Measurements from ENCODE around the gene RALGPS2. TPM values are rescaled to one million over a fixed set of nuclear protein-coding genes. Genes with fewer than 3 reads are reported as not detected.
"Not testable (repeated sequence)": the region's sequence is repeated elsewhere in the genome, so short reads cannot be mapped to it uniquely, and the experiment has no call there.

RALGPS2 gene
- total RNA-seq, 1 experiment from 2014 or later: 12.7 TPM

DNA sequence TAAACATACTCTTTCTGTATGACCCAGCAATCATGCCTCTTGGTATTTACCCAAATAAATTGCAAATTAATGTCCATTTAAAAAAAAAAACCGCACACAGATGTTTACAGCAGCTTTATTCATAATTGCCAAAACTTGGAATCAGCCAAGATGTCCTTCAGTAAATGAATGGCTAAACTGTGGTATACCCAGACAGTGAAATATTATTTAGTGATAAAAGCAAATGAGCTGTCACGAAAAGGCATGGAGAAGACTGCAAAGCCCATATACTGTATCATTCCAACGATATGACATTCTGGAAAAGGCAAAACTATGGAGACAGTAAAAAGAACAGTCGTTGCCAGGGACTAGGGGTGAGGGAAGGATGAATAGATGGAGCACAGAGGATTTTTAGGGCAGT is 223.6 kb downstream of the RALGPS2 start:
- TF ChIP-seq EZH2 (IDR thresholded peaks at IDR 0.05; ENCODE audit: borderline replicate concordance, low read depth, low read length, poor library complexity, severe bottlenecking) (no peak), CTCF (conservative IDR thresholded peaks at IDR 0.05; ENCODE audit: low read depth, low read length) (no peak)
- Histone ChIP-seq H3K27me3 (replicated peaks; ENCODE audit: insufficient read depth, low read depth, low read length, poor library complexity) (no peaks in the 10 kb centered on the region), H3K36me3 (ENCODE audit: insufficient read depth, low read length, poor library complexity, severe bottlenecking) (no peaks in the 10 kb centered on the region), H3K27ac (ENCODE audit: low read depth, low read length, poor library complexity, severe bottlenecking) (no peak overlapping the region), H3K4me1 (ENCODE audit: insufficient read depth, low read length, poor library complexity, severe bottlenecking) (no peaks in the 10 kb centered on the region), H3K9me3 (ENCODE audit: low read depth, low read length, poor library complexity, severe bottlenecking) (no peaks in the 10 kb centered on the region), H3K4me3 (ENCODE audit: low read depth, low read length, poor library complexity, severe bottlenecking) (no peak overlapping the region)
- BruUV-seq (replicated peaks): no TSS peak
- ChIA-PET POLR2A (ENCODE audit: low non-redundant PET) (no interaction called here), CTCF (no interaction called here)
- no peak for DNase-seq (ENCODE audit: low spot score)
- intact Hi-C loops (cut with micrococcal nuclease; ENCODE audit: unreplicated experiment): no loop called here

GRCh38 chr1:178949866-178950265 is 224.8 kb downstream of the RALGPS2 start:
- intact Hi-C loops (cut with micrococcal nuclease; ENCODE audit: unreplicated experiment); DNase-seq (ENCODE audit: low spot score); H3K4me3 ChIP-seq (ENCODE audit: low read depth, low read length, poor library complexity, severe bottlenecking); H3K27ac ChIP-seq (ENCODE audit: low read depth, low read length, poor library complexity, severe bottlenecking); BruUV-seq (replicated peaks); H3K36me3 ChIP-seq (ENCODE audit: insufficient read depth, low read length, poor library complexity, severe bottlenecking); H3K9me3 ChIP-seq (ENCODE audit: low read depth, low read length, poor library complexity, severe bottlenecking); POLR2A ChIA-PET (ENCODE audit: low non-redundant PET); H3K27me3 ChIP-seq (replicated peaks; ENCODE audit: insufficient read depth, low read depth, low read length, poor library complexity); CTCF ChIA-PET; H3K4me1 ChIP-seq (ENCODE audit: insufficient read depth, low read length, poor library complexity, severe bottlenecking): not testable (repeated sequence)

GRCh38 chr1:178951600-178951999 is 226.6 kb downstream of the RALGPS2 start:
- BruUV-seq (replicated peaks): no TSS peak
- no peak for TF ChIP-seq EZH2 (IDR thresholded peaks at IDR 0.05; ENCODE audit: borderline replicate concordance, low read depth, low read length, poor library complexity, severe bottlenecking)
- TF ChIP-seq CTCF (conservative IDR thresholded peaks at IDR 0.05; ENCODE audit: low read depth, low read length): no peak
- H3K4me1 ChIP-seq (ENCODE audit: insufficient read depth, low read length, poor library complexity, severe bottlenecking): no peaks in the 10 kb centered on the region
- H3K36me3 ChIP-seq (ENCODE audit: insufficient read depth, low read length, poor library complexity, severe bottlenecking): no peaks in the 10 kb centered on the region
- no peak overlapping the region for H3K4me3 ChIP-seq (ENCODE audit: low read depth, low read length, poor library complexity, severe bottlenecking)
- H3K27me3 ChIP-seq (replicated peaks; ENCODE audit: insufficient read depth, low read depth, low read length, poor library complexity): no peaks in the 10 kb centered on the region
- intact Hi-C loops (cut with micrococcal nuclease; ENCODE audit: unreplicated experiment): no loop called here
- DNase-seq (ENCODE audit: low spot score): no peak
- H3K9me3 ChIP-seq (ENCODE audit: low read depth, low read length, poor library complexity, severe bottlenecking): no peaks in the 10 kb centered on the region
- CTCF ChIA-PET: no interaction called here
- H3K27ac ChIP-seq (ENCODE audit: low read depth, low read length, poor library complexity, severe bottlenecking): no peak overlapping the region
- POLR2A ChIA-PET (ENCODE audit: low non-redundant PET): no interaction called here

GRCh38 chr1:178953034-178953433 is 228.0 kb downstream of the RALGPS2 start:
- no peaks in the 10 kb centered on the region for H3K4me1 ChIP-seq (ENCODE audit: insufficient read depth, low read length, poor library complexity, severe bottlenecking)
- DNase-seq (ENCODE audit: low spot score): no peak
- no peak for TF ChIP-seq EZH2 (IDR thresholded peaks at IDR 0.05; ENCODE audit: borderline replicate concordance, low read depth, low read length, poor library complexity, severe bottlenecking)
- TF ChIP-seq CTCF (conservative IDR thresholded peaks at IDR 0.05; ENCODE audit: low read depth, low read length): no peak
- H3K27ac ChIP-seq (ENCODE audit: low read depth, low read length, poor library complexity, severe bottlenecking): no peak overlapping the region
- H3K27me3 ChIP-seq (replicated peaks; ENCODE audit: insufficient read depth, low read depth, low read length, poor library complexity): no peaks in the 10 kb centered on the region
- no TSS peak for BruUV-seq (replicated peaks)
- no peak overlapping the region for H3K4me3 ChIP-seq (ENCODE audit: low read depth, low read length, poor library complexity, severe bottlenecking)
- intact Hi-C loops (cut with micrococcal nuclease; ENCODE audit: unreplicated experiment): no loop called here
- no peaks in the 10 kb centered on the region for H3K36me3 ChIP-seq (ENCODE audit: insufficient read depth, low read length, poor library complexity, severe bottlenecking)
- H3K9me3 ChIP-seq (ENCODE audit: low read depth, low read length, poor library complexity, severe bottlenecking): no peaks in the 10 kb centered on the region
- ChIA-PET CTCF (no interaction called here), POLR2A (ENCODE audit: low non-redundant PET) (no interaction called here)

Data from A673 (cell line).